Right forelimb (tissue), 1 donor: Measurements from ENCODE around the gene ADGRE2.
A peak's percentile ranks its signal among the peaks of the same experiment; 100 is the strongest.
"Not testable (repeated sequence)": the region's sequence is repeated elsewhere in the genome, so short reads cannot be mapped to it uniquely, and the experiment has no call there.

Experiments
- DNase-seq: peaks from one replicate; pipeline ENCODE4 v3.0.0-alpha.2; 2018

The ADGRE2 gene

DNA sequence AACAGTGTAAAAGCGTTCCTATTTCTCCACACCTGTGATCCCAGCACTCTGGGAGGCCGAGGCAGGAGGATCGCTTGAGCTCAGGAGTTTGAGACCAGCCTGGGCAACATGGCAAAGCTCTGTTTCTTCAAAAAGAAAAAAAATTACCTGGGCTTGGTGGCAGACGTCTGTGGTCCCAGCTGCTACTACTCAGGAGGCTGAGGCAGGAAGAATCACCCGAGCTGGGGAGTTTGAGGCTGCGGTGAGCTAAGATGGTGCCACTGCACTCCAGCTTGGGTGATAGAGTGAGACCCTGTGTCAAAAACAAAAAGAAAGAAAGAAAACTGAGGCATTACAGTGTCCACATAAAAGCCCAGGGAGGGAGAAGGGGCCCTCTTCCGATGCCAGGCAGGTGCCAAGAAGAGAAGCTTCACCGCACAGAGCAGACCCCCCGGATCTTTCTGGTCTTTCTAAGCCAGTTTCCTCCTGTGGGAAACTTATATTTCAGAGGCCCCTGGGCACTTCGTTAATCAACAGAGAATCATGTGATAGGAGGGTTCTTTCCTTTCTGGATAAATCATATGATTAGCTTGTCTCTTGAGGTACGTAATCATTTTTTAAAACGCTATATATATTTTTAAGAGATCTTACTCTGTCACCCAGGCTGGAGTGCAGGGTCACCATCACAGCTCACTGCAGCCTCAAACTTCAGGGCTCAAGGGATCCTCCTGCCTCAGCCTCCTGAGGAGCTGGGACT, at the start of gene ADGRE2:
Gene ADGRE2 (minus strand): TSS at position 451 of the 736 bp plus-strand sequence. CDS start 1,804 bp downstream, outside the sequence.
- DNase-seq, result not testable (repeated sequence)

DNA sequence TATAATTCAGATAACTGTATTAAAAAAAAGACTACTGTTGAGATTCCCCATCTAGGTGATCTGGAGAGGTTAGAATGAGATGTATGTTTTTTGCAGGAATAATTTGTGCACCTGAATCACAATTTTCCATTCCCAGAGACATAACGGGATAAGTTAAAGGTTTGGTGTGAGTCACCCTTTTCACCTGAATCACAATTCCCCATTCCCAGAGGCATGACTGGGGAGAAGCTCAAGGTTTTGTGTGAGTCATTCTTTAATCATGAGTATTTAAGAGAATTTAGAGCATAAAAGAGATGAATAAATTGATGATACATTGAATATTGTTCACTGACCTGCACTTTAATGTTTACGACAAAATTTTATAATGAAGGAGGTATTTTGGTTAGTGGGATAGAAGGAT, 47.6 kb upstream of the ADGRE2 start:
- no peak for DNase-seq

DNA sequence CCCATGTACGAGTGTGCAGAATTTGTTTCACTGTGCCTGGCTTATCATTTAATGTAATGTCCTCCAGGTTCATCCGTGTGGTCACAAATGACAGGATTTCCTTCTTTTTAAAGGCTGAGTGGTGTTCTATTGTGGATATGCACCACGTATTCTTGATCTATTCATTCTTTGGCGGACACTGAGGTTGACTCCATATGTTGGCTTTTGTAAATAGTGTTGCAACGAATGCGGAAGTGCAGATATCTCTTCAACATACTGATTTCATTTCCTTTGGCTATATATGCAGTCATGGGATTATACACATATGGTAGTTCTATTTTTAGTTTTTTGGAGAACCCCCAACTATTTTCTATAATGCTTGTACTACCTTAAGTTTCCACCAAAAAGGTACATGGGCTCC, 43.6 kb upstream of the ADGRE2 start:
- no peak for DNase-seq

DNA sequence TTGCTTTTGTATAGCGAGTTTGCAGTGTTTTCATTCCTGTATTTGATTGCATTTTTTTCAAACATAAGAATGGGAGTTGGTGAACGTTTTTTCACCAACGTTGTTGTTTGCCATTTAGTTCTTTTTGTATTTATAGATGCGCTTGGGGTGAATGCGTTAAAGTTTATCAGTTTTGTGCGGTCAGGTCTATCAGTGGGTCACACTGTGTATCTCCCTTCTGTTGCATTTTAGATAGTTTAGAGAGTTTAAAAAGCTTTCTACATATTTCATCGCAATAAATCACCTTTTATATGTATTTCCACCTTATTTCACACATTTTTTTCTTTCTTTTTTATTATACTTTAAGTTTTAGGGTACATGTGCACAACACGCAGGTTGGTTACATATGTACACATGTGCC, 40.2 kb upstream of the ADGRE2 start:
- no peak for DNase-seq

DNA sequence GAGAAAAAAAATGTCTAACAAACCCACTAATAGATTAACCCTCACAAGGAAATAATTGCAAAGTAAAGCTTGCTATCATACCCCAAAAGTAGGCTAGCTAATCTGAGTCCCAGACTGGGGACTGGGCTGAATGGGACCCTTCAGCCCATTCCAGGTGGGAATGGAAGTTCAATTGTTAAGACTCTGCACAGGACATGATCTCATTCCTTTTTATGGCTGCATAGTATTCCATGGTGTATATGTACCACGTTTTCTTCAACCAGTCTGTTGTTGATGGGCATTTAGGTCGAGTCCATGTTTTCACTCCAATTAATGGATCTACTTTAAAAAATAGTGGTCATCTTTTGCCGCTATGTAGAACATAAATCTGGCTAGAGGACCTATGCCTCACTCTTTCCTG, 38.7 kb upstream of the ADGRE2 start:
- no peak for DNase-seq

GRCh38 chr19:14814982-14815652, 36.8 kb upstream of the ADGRE2 start:
- DNase-seq, result no peak

DNA sequence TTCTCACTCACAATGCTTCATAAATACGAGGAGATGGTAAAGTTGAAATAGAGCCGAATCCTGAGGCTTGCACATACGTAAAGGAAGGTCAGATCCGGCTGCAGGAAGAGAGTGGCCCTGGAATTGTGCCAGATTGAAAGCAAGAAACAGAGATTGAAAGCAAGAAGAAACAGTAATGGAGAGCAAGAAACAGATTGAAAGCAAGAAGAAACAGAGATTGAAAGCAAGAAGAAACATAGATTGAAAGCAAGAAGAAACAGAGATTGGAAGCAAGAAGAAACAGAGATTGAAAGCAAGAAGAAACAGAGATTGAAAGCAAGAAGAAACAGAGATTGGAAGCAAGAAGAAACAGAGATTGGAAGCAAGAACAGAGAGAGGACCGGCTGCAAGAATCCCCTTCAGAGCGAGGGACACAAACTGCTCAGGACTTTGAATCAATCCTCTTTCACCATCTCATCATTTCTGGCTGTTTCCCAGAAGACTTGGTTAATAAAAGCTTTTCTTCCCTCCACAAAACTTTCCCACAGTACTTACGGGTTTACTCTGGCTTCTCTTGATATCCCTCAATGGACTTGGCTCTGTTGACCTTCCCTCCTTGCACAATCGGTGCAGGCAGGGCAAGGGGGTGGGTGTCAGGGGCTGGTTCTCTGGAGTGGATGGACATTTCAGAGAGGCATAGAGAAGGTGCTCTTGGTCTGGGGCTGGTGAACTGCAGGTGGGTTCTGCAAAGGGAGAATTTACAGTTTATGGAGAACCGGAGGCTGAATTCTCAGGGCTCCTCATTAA, 31.1 kb upstream of the ADGRE2 start:
- DNase-seq, result no peak

GRCh38 chr19:14804765-14805164, 26.4 kb upstream of the ADGRE2 start:
- no peak for DNase-seq

- DNase-seq, result no peak
These were observed 20.4 kb upstream of the ADGRE2 start for GRCh38 chr19:14798760-14799159.

DNA sequence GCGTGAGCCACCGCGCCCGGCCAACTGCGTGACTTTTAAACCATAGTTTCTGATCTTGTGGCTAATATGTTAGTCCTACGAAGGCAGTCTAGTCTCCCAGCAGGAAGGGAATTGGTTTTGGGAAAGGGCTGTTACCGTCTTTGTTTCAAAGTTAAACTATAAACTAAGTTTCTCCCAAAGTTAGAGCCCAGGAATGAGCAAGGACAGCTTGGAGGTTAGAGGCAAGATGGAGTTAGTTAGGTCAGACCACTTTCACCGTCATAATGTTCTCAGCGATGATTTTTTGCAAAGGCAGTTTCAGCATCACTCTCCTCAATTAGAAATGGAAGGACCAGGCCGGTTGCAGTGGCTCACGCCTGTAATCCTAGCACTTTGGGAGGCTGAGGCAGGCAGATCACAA, 17.7 kb upstream of the ADGRE2 start:
- no peak for DNase-seq

- DNase-seq, result no peak
These were observed 16.8 kb upstream of the ADGRE2 start for GRCh38 chr19:14795078-14795721.

DNA sequence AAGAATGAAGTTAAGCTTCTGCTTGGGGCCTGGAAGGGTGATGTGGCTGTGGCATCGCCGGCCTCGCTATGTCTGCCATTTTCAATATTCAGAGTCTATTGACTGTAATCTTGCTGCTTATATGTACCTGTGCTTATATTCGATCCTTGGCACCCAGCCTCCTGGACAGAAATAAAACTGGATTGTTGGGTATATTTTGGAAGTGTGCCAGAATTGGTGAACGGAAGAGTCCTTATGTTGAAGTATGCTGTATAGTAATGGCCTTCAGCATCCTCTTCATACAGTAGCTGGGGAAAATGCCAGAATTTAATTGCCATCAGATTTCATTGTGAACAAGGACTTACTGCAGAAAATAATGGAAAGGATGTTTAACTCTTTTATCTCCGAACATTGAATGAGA, 13.9 kb upstream of the ADGRE2 start:
- not testable (repeated sequence) for DNase-seq

GRCh38 chr19:14786421-14786851, 8.1 kb upstream of the ADGRE2 start:
- peak; percentile 74 for DNase-seq

GRCh38 chr19:14785102-14785793, 6.9 kb upstream of the ADGRE2 start:
- not testable (repeated sequence) for DNase-seq

GRCh38 chr19:14784730-14785101, 6.4 kb upstream of the ADGRE2 start:
- DNase-seq, result not testable (repeated sequence)

DNA sequence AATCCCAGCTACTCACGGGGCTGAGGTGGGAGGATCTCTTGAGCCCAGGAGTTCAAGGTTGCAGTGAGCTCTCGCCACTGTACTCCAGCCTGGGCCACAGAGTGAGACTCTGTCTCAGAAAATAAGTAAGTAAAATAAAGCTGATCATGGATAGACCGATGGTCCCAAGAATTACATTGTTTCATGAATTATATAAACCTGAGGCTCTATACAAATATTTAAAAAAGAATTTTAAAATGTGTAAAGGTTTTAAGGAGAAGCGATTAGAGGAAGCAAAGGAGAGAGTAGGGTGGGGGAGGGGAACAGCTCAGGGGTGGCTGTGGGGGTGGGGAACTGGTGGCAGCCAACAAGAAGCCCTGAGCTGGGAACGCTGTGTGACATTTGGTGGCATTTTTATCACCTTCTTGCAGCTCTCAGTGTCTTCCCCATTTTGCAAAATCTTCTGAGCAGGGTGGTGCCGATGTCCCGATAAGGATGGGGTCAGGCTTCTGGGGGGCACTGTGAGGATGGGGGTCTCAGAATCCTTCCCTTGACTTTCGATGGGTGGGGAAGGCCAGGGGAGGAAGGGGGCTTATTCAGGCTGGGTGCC, 5.1 kb upstream of the ADGRE2 start:
- DNase-seq, result not testable (repeated sequence)

DNA sequence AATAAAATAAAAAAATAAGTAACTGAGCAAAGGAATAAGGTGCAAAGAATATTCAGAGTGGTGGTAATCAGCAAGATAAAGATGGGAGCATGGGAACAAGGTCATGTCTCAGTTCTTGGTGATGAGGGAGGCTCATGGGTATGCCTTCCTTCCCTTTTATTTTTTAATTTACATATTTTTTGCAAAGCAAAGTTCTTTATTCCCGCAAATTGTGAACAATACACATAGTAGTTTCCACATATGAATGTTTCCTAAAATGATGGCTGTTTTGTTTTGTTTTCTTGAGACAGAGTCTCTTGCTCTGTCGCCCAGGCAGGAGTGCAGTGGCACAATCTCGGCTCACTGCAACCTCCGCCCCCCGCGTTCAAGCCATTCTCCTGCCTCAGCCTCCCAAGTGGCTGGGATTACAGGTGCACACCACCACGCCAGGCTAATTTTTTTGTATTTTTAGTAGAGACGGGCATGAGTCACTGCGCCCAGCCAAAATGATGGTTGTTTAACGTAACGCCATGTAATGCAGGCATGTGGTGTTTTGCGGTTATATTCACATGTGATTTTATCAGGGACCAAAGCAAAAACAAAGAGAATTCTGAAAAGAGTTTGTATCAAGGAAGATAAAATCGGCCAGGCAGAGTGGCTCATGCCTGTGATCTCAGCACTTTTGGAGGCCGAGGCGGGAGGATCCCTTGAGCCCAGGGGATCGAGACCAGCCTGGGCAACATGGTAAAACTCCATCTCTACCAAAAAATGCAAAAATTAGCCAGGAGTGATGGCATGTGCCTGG, 4.5 kb upstream of the ADGRE2 start:
- DNase-seq, result no peak

GRCh38 chr19:14781713-14782536, 3.6 kb upstream of the ADGRE2 start:
- not testable (repeated sequence) for DNase-seq

DNA sequence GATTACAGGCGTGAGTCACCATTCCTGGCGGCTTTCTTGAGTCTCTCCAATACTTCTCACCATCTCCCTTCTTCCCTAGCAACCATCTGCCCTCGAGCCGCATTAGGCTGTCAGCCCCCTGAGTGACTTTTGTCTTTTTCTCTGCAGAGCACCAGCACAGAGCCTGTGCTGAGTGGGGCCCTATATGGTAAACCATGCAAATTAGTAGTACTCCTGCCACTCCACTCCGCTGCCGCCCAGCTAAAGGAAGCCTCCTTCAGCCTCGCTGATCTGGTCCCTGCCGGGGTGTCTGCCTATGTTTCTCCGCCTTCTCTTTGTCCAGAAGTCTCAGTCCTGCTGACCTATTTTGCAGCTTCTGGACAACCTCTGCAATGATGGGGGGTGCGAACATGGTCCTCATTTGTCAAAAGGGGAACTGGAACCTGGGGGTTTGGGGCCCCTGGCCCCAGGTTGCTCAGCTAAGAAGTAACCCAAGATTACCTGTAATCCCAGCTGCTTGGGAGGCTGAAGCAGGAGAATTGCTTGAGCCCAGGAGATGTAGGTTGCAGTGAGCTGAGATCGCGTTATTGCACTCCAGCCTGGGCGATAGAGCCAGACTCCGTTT, 2.4 kb upstream of the ADGRE2 start:
- DNase-seq, result not testable (repeated sequence)

GRCh38 chr19:14779151-14779550, 791 bp upstream of the ADGRE2 start:
- no peak for DNase-seq
